ENCODE results near the gene DLG5.

Gene DLG5

DNA sequence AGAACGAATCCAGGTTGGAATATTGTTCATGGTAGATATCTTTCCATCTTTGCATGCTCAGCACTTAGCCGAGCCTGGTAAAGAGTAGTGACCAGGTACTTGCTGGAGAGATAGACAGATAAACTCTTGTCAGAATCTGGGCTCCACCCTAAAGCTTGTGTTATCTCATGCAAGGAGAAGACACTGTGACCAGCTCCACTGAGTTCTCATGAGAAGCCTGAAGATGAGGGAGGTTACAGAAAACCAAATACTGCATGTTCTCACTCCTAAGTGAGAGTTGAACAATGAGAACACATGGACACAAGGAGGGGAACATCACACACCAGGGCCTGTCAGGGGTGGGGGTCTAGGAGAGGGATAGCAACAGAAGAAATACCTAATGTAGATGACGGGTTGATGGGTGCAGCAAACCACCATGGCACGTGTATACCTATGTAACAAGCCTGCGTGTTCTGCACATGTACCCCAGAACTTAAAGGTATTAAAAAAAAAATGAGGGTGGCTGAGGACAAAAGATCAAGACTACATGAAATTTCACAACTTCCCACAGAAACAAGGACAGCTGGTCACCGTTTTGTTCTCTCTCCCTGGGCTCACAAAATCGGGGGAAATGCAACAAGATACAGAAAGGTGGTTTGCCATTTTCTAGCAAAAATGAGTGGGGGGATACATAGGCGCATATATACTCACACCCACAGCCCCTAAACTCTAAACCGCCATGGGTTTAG is 17.4 kb downstream of the DLG5 start:
- no peaks in the 10 kb centered on the region for H4K20me1 ChIP-seq (ENCODE audit: low read depth, low read length)
- H3K79me2 ChIP-seq (ENCODE audit: insufficient read depth, low read length): no peaks in the 10 kb centered on the region
- H3K4me3 ChIP-seq (ENCODE audit: insufficient read depth, low read length, poor library complexity, severe bottlenecking): no peak overlapping the region

DNA sequence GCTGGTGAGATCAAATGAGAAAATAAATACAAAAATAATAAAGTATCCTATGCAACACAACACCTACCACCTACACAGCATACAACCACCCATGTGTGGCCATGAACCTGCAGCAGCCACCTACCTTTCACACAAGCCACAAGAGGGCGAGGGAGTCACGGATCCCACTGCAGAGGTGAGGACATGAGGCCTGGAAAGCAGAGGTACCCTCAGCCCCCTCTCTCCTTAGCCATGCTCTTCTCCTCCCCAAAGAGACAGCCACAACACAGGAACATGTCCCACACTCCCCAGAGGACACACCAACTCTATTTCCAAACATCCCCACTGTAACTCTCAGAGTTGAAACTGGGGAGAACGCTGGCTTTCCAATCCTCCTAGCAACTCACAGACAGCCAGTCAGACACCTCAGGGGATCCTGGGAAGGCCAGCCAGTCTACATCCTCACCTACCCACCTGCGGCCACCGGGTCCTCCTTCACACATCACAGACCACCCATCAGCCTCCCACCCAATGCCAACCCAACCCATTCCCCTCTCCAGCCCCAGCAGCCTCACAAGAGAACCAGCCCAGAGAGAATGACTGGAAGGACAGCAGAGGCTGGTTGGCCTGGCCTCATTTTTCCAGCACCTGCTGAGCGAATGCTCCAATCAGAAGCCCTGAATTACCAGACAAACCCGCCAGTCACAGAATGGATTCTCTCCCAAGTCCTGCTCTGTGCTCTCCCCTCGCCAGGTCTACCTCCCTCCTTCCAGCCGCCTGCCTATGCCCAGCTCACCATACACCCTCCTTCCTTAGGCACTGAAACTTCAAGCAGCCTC is 18.4 kb downstream of the DLG5 start:
- no peaks in the 10 kb centered on the region for H3K36me3 ChIP-seq (ENCODE audit: low read length)
- no peak overlapping the region for H3K4me2 ChIP-seq (ENCODE audit: low read depth, low read length, poor library complexity, severe bottlenecking)
- no peaks in the 10 kb centered on the region for H3F3A ChIP-seq (ENCODE audit: insufficient read depth)
- no peak overlapping the region for H2AFZ ChIP-seq (ENCODE audit: low read depth, low read length, severe bottlenecking)
- no peaks in the 10 kb centered on the region for H3K9me2 ChIP-seq (replicated peaks; ENCODE audit: insufficient read depth, low read length)
- no peaks in the 10 kb centered on the region for H3K9me3 ChIP-seq (ENCODE audit: insufficient read depth, low read length)
- no peak overlapping the region for H3K27ac ChIP-seq (ENCODE audit: low read depth, low read length)
- TF ChIP-seq EZH2phosphoT487 (conservative IDR thresholded peaks at IDR 0.05; ENCODE audit: low read length): no peak
- no peaks in the 10 kb centered on the region for H4K20me1 ChIP-seq (ENCODE audit: low read depth, low read length)
- no peak overlapping the region for H3K4me3 ChIP-seq (ENCODE audit: insufficient read depth, low read length, poor library complexity, severe bottlenecking)
- no peaks in the 10 kb centered on the region for H3K27me3 ChIP-seq (ENCODE audit: low read length)
- no peaks in the 10 kb centered on the region for H3K79me2 ChIP-seq (ENCODE audit: insufficient read depth, low read length)
- H3K9ac ChIP-seq (ENCODE audit: low read length): no peak overlapping the region

More for the DNA sequence above, 17.4 kb downstream of the DLG5 start:
- H3K4me2 ChIP-seq (ENCODE audit: low read depth, low read length, poor library complexity, severe bottlenecking): no peak overlapping the region
- H3K9me2 ChIP-seq (replicated peaks; ENCODE audit: insufficient read depth, low read length): no peaks in the 10 kb centered on the region
- no peaks in the 10 kb centered on the region for H3F3A ChIP-seq (ENCODE audit: insufficient read depth)
- no peak overlapping the region for H3K27ac ChIP-seq (ENCODE audit: low read depth, low read length)
- no peak overlapping the region for H3K9ac ChIP-seq (ENCODE audit: low read length)
- H3K36me3 ChIP-seq (ENCODE audit: low read length): no peaks in the 10 kb centered on the region
- no peak for TF ChIP-seq EZH2phosphoT487 (conservative IDR thresholded peaks at IDR 0.05; ENCODE audit: low read length)
- TF ChIP-seq, protein P1, sequence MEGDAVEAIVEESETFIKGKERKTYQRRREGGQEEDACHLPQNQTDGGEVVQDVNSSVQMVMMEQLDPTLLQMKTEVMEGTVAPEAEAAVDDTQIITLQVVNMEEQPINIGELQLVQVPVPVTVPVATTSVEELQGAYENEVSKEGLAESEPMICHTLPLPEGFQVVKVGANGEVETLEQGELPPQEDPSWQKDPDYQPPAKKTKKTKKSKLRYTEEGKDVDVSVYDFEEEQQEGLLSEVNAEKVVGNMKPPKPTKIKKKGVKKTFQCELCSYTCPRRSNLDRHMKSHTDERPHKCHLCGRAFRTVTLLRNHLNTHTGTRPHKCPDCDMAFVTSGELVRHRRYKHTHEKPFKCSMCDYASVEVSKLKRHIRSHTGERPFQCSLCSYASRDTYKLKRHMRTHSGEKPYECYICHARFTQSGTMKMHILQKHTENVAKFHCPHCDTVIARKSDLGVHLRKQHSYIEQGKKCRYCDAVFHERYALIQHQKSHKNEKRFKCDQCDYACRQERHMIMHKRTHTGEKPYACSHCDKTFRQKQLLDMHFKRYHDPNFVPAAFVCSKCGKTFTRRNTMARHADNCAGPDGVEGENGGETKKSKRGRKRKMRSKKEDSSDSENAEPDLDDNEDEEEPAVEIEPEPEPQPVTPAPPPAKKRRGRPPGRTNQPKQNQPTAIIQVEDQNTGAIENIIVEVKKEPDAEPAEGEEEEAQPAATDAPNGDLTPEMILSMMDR (IDR thresholded peaks at IDR 0.05; ENCODE audit: insufficient read depth, low read length, poor library complexity, severe bottlenecking): no peak
- no peaks in the 10 kb centered on the region for H3K9me3 ChIP-seq (ENCODE audit: insufficient read depth, low read length)
- H2AFZ ChIP-seq (ENCODE audit: low read depth, low read length, severe bottlenecking): no peak overlapping the region
- no peaks in the 10 kb centered on the region for H3K27me3 ChIP-seq (ENCODE audit: low read length)

DNA sequence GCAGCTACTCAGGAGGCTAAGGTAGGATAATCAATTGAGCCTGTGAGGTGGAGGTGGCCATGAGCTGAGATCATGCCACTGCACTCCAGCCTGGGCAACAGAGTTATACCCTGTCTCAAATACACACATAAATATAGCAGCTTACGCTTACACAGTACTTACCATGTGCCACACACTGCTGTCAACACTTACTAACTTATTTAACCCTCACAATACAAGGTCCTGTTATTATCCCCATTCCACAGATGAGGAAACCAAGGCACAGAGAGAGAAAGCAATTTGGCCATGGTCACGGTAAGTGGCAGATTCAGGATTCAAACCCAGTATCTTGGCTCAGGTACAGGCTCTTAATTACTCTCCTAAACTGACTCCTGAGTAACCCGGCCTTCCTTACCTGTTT is 19.1 kb downstream of the DLG5 start:
- H3K9ac ChIP-seq (ENCODE audit: low read length): no peak overlapping the region
- no peaks in the 10 kb centered on the region for H3K9me3 ChIP-seq (ENCODE audit: insufficient read depth, low read length)
- H3K9me2 ChIP-seq (replicated peaks; ENCODE audit: insufficient read depth, low read length): no peaks in the 10 kb centered on the region
- H3K27me3 ChIP-seq (ENCODE audit: low read length): no peaks in the 10 kb centered on the region
- no peaks in the 10 kb centered on the region for H3K79me2 ChIP-seq (ENCODE audit: insufficient read depth, low read length)
- TF ChIP-seq, protein P1 (IDR thresholded peaks at IDR 0.05; ENCODE audit: insufficient read depth, low read length, poor library complexity, severe bottlenecking): no peak
- TF ChIP-seq EZH2phosphoT487 (conservative IDR thresholded peaks at IDR 0.05; ENCODE audit: low read length): no peak
- H2AFZ ChIP-seq (ENCODE audit: low read depth, low read length, severe bottlenecking): no peak overlapping the region
- H3K36me3 ChIP-seq (ENCODE audit: low read length): no peaks in the 10 kb centered on the region
- H4K20me1 ChIP-seq (ENCODE audit: low read depth, low read length): no peaks in the 10 kb centered on the region
- H3K4me2 ChIP-seq (ENCODE audit: low read depth, low read length, poor library complexity, severe bottlenecking): no peak overlapping the region
- H3F3A ChIP-seq (ENCODE audit: insufficient read depth): no peaks in the 10 kb centered on the region
- H3K4me3 ChIP-seq (ENCODE audit: insufficient read depth, low read length, poor library complexity, severe bottlenecking): no peak overlapping the region
- H3K27ac ChIP-seq (ENCODE audit: low read depth, low read length): no peak overlapping the region

Data from SU-DHL-6 (cell line).